ENCODE data around the gene ENAH.

ENAH gene

GRCh38 chr1:225453797-225454648, 198.9 kb downstream of the ENAH start:
- no peak for TF ChIP-seq EGR1 (IDR thresholded peaks at IDR 0.05)
- TF ChIP-seq EP300 (IDR thresholded peaks at IDR 0.05; ENCODE audit: borderline replicate concordance) = no peak
- no peak for TF ChIP-seq TEAD4 (IDR thresholded peaks at IDR 0.05)
- TF ChIP-seq RAD21 (IDR thresholded peaks at IDR 0.05; ENCODE audit: low read depth) = no peak
- no peak for TF ChIP-seq YY1 (IDR thresholded peaks at IDR 0.05; ENCODE audit: low read depth)
- no peak for TF ChIP-seq NFIC (IDR thresholded peaks at IDR 0.05)
- TF ChIP-seq FOXM1 (IDR thresholded peaks at IDR 0.05; ENCODE audit: borderline replicate concordance, low read depth) = no peak
- no peak for TF ChIP-seq CREB1 (IDR thresholded peaks at IDR 0.05; ENCODE audit: low read depth)
- no peak for TF ChIP-seq REST (IDR thresholded peaks at IDR 0.05; ENCODE audit: low read depth)
- TF ChIP-seq CEBPB (IDR thresholded peaks at IDR 0.05) = no peak
- no peak for TF ChIP-seq MAX (IDR thresholded peaks at IDR 0.05)
- TF ChIP-seq TCF12 (IDR thresholded peaks at IDR 0.05; ENCODE audit: low read depth) = no peak
- TF ChIP-seq TAF1 (IDR thresholded peaks at IDR 0.05; ENCODE audit: low read depth) = no peak
- TF ChIP-seq ZBTB7A (IDR thresholded peaks at IDR 0.05; ENCODE audit: low read depth) = no peak
- no peak for TF ChIP-seq USF1 (IDR thresholded peaks at IDR 0.05)

- TF ChIP-seq TAF1 (IDR thresholded peaks at IDR 0.05; ENCODE audit: low read depth) = no peak
- TF ChIP-seq FOXM1 (IDR thresholded peaks at IDR 0.05; ENCODE audit: borderline replicate concordance, low read depth) = no peak
- TF ChIP-seq EP300 (IDR thresholded peaks at IDR 0.05; ENCODE audit: borderline replicate concordance) = no peak
- TF ChIP-seq EGR1 (IDR thresholded peaks at IDR 0.05) = no peak
- TF ChIP-seq ZBTB7A (IDR thresholded peaks at IDR 0.05; ENCODE audit: low read depth) = no peak
- no peak for TF ChIP-seq CREB1 (IDR thresholded peaks at IDR 0.05; ENCODE audit: low read depth)
These were observed 200.9 kb downstream of the ENAH start for GRCh38 chr1:225451840-225452515.

GRCh38 chr1:225451340-225451739, 201.6 kb downstream of the ENAH start:
- TF ChIP-seq USF1 (IDR thresholded peaks at IDR 0.05) = no peak
- TF ChIP-seq CREB1 (IDR thresholded peaks at IDR 0.05; ENCODE audit: low read depth) = no peak
- TF ChIP-seq FOXM1 (IDR thresholded peaks at IDR 0.05; ENCODE audit: borderline replicate concordance, low read depth) = no peak
- TF ChIP-seq NFIC (IDR thresholded peaks at IDR 0.05) = no peak
- TF ChIP-seq REST (IDR thresholded peaks at IDR 0.05; ENCODE audit: low read depth) = no peak
- no peak for TF ChIP-seq TCF12 (IDR thresholded peaks at IDR 0.05; ENCODE audit: low read depth)
- TF ChIP-seq ZBTB7A (IDR thresholded peaks at IDR 0.05; ENCODE audit: low read depth) = no peak
- TF ChIP-seq EGR1 (IDR thresholded peaks at IDR 0.05) = no peak
- TF ChIP-seq EP300 (IDR thresholded peaks at IDR 0.05; ENCODE audit: borderline replicate concordance) = no peak
- no peak for TF ChIP-seq YY1 (IDR thresholded peaks at IDR 0.05; ENCODE audit: low read depth)
- TF ChIP-seq RAD21 (IDR thresholded peaks at IDR 0.05; ENCODE audit: low read depth) = no peak
- TF ChIP-seq TAF1 (IDR thresholded peaks at IDR 0.05; ENCODE audit: low read depth) = no peak
- TF ChIP-seq TEAD4 (IDR thresholded peaks at IDR 0.05) = no peak

- no peak for TF ChIP-seq EP300 (IDR thresholded peaks at IDR 0.05; ENCODE audit: borderline replicate concordance)
- no peak for TF ChIP-seq CEBPB (IDR thresholded peaks at IDR 0.05)
- no peak for TF ChIP-seq FOXM1 (IDR thresholded peaks at IDR 0.05; ENCODE audit: borderline replicate concordance, low read depth)
- no peak for TF ChIP-seq CREB1 (IDR thresholded peaks at IDR 0.05; ENCODE audit: low read depth)
- no peak for TF ChIP-seq MAX (IDR thresholded peaks at IDR 0.05)
- TF ChIP-seq TCF12 (IDR thresholded peaks at IDR 0.05; ENCODE audit: low read depth) = no peak
- no peak for TF ChIP-seq TEAD4 (IDR thresholded peaks at IDR 0.05)
- TF ChIP-seq TAF1 (IDR thresholded peaks at IDR 0.05; ENCODE audit: low read depth) = no peak
- no peak for TF ChIP-seq REST (IDR thresholded peaks at IDR 0.05; ENCODE audit: low read depth)
These were observed 202.3 kb downstream of the ENAH start for GRCh38 chr1:225450491-225451191.

Data from Ishikawa (cell line).